Stimulated activated CD4-positive, alpha-beta T cell treated with anti-CD3 and anti-CD28 coated beads, TNF-alpha, amount 100 ng/mL, for 1 hour (primary cell): ENCODE measurements around the gene NR2F1-AS1.

Source experiments
- DNase-seq, 3 donors: peaks; one replicate each; pipeline ENCODE4 v3.0.0-alpha.2; 2020; ENCODE audit warnings: low read depth in 3 of 3, low spot score in 1 of 3

NR2F1-AS1 gene

DNA sequence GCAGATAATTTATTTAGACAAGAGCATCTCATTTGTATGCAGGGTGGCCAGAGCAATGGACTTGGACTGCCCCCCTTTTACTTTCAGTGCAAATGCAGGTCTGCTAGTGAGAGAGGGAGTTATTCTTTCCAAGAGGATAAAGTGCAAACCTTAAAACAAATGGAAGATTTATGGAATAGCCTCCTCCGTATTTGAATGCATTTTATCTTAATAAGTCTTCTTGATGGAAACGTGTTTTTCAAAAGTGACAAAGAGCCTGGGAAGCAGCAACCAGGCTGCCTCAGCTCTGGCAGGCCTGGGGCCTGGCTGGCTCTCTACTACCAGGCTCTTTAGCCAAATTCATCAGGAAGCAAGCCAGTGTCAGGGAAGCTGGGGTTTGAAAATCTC, 8.8 kb upstream of the NR2F1-AS1 start:
- DNase-seq = no peak

DNA sequence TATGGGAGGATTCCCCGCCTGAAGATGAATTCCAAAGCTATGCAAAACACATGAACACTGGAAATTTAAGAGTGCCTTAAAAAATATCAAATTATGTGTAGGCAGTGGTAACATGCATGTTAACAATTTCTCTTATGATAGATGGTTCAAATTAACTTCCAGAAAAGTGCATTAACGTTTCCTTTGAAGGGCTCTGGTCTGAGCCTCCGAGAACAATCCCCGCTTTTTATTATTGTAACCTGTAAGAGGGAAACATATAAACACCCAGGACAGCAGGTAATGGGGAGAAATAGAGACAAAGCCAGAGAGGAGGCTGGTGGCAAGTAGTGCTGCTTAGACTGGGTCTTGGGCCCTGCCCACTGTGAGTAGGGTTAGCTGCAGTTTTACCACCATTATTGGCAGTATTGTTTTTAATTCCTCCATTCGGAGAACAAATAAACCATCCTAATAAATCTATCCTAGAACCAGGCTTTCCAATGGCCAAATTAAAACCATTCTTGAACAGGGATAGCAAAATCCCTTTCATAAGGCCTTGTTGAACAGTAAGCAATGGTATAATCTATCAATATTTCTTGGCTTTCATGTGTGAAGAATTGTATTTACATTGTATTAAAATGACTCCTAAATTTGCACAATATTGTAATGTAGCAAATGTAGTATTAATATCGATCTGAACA, 8.3 kb upstream of the NR2F1-AS1 start:
- DNase-seq = no peak

DNA sequence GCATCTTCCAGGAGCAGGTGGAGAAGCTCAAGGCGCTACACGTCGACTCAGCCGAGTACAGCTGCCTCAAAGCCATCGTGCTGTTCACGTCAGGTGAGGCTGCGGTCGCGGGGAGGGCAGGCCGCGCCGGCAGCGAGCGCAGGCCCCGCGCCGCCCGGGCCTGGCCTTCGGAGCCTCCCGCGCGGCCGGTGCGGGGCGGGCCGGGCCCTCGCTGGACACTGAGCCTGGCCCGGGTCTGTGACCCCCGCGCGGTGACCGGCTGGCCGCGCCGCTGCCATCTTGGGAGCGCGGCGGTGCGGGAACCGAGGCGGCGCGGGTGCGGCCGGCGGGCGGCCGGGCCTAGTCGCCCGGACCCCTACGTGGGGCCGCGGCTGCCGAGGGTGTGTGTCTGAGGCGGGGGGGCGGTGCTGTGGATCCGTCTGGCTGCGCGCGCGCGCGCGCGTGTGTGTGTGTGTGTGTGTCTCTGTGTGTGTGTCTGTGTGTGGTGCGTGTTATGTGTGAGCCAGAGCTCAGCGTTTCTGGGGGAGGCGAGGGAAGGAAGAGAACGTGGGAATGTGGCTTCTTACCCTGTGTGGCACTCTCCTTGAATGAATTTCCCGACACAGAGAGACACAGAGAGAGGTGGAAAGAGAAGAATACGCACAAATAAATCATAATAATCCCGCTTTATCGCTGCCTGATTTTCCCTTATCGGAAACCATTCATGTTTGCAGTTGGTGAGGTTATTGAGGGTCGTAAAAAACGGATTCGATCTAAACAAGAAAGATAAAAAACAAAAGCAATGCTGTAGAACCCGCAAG, 7.5 kb upstream of the NR2F1-AS1 start:
- DNase-seq = no peak

DNA sequence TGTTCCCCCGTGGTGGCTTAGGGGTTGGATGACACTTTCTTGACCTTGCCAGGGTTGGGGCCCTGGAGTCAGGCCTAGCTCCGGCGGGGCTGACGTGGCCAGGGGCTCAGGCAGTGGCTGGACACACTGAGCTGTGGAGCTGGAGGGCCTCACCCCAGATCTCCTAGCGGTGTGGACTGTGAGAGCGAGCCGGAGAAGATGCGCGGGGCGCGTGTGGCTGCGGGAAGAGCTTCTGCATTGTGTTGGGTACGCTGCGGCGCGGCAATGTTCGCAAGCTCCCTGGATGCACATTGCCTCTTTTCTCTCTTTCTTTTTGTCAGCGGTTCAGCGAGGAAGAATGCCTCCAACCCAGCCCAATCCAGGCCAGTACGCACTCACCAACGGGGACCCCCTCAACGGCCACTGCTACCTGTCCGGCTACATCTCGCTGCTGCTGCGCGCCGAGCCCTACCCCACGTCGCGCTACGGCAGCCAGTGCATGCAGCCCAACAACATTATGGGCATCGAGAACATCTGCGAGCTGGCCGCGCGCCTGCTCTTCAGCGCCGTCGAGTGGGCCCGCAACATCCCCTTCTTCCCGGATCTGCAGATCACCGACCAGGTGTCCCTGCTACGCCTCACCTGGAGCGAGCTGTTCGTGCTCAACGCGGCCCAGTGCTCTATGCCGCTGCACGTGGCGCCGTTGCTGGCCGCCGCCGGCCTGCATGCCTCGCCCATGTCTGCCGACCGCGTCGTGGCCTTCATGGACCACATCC, 6.8 kb upstream of the NR2F1-AS1 start:
- DNase-seq = no peak

DNA sequence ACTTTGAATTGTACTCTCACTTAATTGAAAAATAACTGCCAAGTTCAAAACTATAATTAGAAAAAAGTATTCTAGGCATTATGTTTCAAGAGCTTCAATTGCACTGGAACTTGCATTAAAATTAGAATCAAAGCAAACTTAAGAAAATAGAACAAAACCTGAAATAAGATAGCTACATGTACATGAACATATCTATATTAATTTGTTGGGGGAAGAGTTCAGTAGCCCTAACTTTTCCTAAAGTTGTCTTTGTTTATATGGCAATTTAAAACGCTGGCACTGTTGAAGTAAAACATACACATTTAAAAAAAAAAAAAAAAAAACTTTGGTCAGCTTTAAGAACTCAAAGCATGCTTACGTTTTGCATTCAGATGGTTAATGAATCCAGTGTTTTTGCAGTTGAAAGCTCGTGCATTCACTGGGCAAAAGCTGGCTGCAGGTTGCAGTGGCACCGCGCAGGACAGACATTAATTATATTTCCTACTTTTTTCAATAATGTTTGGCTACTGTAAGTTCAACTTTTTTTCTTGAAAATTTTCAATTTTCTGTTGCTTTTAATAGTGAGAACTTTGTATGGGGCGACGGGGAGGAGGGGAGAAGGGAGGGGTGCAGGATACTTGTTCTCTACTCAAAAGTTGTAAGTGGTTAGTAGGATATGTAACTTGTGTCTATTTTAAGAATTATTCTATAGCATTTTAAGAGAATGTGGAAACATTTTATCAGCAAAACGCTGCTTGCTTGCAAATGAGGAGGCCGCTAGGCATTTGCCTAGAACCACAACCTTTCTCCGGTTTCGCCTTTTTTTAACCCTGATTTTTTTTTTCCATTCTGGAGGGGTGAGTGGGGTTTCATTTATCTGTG, 5.9 kb upstream of the NR2F1-AS1 start:
- no peak for DNase-seq

DNA sequence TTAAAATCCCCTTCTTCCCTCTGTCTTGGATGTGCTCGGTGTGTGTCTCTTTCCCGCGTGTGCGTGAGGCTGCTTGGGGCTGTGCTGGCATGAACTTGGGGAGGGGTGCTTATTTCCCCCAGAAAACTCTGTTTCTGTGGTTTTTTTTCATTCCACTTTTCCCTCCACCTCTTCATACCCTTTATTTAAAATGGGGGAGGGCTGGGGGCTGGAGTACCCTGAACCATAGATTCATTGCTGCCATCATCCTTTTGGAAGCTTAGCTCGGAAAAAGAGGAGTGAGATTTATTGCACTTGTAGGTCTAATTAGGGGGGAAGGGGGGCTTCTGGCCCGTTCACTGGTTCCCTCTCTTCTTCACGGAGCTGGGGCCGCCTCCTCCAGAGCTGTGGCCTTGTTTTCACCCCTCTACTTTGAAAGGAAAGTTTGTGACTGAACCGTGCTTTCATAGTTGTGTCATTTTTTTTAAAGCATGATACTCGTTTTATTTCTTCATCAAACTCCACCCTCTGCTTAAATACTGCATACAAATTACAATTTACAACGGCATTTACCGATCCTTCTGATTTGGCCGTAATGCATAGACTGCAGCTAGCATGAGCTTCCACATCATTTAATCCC, 4.9 kb upstream of the NR2F1-AS1 start:
- no peak for DNase-seq

DNA sequence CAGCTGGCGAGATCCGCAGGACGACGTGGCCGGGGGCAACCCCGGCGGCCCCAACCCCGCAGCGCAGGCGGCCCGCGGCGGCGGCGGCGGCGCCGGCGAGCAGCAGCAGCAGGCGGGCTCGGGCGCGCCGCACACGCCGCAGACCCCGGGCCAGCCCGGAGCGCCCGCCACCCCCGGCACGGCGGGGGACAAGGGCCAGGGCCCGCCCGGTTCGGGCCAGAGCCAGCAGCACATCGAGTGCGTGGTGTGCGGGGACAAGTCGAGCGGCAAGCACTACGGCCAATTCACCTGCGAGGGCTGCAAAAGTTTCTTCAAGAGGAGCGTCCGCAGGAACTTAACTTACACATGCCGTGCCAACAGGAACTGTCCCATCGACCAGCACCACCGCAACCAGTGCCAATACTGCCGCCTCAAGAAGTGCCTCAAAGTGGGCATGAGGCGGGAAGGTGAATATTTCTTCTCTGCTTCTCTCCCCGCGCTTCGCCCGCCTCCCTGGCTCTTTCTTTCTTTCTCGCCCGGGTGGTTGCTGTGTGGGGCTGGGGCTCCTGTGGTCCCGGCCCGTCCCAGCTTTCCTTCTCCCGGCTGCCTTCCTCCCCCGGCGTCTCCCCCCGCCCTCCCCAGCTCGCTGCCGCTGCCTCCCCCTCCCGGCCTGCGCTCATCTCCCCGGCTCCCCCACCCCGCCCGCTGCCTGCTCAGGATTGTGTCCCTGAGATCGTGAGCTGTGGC, 4.2 kb upstream of the NR2F1-AS1 start:
- no peak for DNase-seq

DNA sequence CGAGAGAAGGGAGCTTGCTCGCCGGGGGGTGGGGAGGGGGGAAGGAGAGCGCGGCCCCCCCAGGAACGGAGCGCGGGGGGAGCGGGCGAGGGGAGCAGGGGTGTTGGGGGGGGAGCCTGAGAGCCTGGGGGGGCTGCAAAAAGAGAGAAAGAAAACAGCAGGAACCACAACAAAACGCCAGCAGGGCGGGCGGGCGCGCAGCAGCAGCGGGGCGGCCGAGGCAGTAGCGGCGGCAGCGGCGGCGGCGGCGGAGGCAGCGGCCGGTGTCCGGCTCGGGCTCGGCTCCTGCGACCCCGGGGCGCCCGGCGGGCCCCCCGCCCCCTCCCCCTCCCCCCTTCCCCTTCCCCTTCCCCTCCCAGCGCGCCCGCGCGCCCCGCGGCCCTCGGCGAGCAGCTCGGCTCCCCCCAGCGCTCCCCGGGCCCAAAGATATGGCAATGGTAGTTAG, 3.6 kb upstream of the NR2F1-AS1 start:
- DNase-seq = no peak

DNA sequence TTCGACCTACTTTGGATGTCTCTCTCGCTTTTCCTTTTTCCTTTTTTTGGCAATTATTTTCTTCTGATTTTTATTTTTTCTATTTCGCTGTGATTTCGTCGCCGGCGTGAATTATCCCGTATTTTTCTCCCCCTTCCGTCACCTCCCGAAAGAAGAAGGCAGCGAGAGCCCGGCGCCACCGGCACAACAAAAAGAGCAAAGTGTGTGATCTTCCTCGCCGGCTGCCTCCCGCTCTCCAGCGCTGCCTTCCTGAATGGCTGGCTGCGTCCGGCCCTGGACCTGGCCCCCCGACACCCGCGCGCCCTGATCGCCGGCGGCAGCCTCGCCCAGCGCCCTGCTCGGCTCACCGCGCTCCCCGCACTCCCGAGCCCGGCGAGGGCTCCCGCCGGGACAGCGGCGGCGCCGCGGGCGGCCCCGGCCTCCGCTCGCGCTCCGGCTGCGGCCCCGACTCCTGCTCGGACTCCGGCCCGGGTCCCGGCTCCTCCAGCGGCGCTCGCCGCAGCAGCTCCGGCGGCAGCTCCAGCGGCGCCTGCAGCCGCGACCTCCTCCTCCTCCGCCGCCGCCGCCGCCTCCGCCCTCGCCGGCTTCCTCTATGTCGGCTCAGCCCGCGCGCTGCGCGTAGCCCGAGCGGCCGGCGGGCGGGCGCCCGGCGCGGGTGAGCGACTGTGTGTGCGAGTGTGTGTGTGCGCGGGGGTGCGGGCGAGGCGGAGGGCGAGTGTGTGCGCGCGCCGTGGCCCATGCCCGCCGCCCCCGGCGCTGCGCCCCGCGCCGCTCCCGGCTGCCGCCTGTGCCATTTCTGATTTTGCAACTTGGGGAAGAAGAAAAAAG, 3.0 kb upstream of the NR2F1-AS1 start:
- DNase-seq = no peak

DNA sequence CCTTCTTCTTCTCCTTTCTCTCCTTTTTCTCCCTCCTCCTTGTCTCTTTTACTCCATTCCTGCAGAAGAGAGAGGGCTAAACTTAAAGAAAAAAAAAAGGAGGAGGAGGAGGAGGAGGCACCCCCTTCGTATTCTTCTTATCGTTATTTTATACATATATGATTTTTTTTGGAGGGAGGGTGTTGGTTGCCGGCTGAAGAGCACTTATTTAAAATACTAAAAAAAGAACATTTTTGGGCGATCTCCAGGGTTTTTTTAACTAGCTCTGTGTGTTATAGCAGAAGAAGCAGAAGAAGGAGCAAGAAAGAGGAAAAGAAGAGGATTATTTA, 2.4 kb upstream of the NR2F1-AS1 start:
- DNase-seq = no peak

DNA sequence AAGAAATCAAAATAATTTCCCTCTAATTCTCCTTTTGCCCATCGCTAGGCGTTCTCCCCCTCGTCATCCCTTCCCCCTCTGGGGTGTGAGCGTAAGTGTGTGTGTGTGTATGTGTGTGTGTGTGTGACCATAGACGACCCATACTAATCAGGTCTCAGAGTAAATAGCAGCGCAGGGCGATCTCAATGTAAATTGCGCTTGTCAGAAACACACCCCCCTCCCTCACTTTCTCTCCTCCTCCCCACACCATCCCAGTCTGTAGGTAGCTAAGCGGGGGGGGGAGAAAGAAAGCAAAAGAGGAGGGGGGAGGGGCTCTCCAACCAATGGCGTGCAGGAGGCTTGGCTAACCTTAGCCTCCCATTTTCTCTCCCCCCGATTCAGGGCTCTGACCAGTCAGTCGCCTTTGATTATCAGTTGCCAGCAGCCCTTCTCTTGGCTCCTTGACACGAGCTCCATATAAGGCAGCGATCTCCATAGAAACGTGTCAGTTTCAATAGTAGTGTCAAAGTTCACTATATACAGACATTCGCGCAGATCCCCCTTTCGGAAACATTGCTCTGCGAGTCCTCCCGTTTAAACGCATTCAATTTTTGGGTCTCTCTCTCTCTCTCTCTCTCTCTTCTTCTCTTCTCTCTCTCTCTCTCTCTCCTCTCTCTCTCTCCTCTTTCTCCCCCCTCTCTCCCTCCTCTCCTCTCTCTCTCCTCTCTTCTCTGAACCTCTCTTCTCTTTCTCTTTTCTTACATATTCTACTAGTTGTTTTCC, 1.8 kb upstream of the NR2F1-AS1 start, which contains the start of gene NR2F1:
NR2F1 (plus strand) TSS at position 546 of the 762 bp plus-strand sequence. CDS start 1,802 bp downstream, outside the sequence.
- no peak for DNase-seq

DNA sequence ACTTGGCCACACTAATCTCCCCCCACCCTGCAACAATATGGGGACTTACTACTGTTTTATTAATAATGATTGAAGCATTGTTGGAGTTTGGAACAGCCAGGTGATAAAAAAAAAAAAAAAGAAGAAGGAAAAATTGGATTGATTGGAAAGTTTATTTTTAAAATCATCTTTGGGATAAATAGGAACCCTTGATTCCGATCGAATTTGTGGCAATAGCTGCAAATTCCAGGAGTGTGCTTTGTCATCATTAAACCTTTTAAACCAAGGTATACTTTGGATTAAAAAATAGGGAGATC, 1.1 kb upstream of the NR2F1-AS1 start:
- no peak for DNase-seq

DNA sequence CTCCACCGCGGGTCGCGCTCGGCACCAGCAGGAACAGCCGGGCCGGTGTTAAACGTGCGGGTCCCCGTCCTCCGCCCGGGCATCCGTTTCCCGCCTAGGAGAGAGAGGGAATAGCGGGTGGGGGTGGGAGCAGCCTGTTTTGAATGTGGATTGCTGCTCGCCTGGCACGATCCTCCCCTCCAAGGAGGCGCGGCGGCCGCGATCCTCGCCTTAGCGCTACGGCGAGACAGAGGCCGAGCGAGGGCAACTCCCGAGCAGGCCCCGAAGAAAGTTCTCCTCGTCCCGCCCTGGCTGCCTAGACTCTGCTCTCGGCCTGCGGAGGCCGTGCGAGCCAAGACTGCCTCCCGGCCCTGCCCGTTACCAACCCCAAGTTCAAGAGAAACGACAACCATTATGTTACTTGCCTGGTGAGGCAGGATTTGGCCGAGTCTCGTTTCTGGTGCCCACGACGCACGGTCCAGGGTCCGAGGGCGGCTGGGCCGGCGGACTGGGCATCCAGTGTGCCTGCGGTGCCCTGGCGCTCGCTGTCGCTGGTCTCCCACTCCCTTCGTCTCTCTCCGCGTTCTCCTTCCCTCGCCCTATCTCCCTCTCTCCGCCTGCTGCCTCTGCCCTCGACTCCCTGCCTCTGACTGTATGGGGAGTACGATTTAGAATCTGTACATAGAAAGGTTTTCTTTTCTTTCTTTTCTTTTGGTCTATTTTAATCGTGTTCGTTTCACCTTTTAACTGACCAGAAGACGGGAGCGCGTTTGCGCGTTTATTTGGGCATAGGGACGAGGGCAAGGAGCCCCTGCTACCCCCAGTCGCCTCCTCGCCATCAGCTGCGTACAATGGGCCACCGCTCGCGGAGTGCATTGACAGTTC, 724 bp downstream of the NR2F1-AS1 start:
- no peak for DNase-seq

DNA sequence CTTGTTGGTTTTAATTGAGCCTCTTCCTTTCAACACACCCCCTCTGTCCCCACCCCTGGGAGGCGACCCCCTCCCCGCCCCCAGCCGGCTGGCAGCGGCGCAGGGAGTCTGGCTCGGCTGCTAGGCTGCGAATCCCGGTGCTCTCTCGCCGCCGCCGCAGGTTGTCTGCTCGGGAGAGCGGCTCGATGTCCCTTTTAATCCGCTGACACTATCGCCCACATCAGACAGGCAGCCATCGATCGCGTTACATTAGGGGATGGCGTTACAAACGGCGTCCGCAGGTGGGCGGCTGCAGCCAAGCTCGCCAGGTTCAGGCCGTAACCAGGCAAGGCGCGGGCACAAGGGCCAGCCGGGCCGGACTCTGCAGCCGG, 1.3 kb downstream of the NR2F1-AS1 start:
- DNase-seq = no peak

DNA sequence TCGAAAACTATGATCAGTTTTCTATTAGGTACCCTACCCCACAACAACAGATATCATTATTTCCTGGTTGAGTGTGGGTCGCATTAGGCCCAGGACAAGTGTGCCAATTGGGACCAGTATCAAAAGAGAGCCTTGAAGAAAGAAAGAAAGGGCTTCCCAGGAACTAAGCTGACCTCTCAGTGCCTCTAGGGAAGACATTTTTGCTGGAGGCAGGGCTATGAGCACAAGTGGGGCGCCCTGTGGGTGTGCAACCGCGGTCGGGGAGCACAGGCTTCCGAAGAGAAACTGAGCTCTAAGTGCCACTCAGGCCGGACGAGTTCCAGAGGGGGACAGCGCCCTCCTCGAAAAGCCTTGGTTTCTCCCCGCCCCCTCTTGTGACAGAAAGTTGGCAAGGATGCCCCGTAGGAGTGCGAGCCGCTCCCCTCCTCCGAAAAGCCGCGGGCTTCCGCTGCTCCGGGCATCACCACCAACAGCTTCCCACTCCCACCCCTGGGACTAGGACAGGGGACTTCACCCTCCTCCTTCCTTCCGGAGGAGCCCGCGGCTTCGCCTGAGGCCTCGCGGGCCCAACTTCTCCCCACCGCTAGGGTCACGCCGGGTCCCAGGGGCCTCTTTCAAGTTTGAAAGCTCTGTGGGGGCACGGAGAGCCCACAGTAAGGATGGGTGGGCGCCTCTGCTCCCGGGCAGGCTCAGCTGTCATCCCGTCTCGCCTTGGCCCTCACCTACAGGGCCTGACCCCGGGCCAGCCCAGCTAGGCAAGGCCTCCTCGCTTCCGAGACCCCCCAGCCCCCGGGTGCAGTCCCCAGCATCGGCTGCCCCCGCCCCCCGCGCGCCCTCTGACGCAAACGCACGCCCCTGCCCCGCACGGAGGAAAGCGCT, 2.0 kb downstream of the NR2F1-AS1 start:
- DNase-seq = no peak
